Keratinocyte (primary cell): ENCODE measurements around the gene ZDHHC3. TPM values are rescaled to one million over a fixed set of nuclear protein-coding genes. Genes with fewer than 3 reads are reported as not detected.

Experiments used
- DNase-seq: peaks from one replicate; pipeline ENCODE4 v3.0.0-alpha.2; 2011; ENCODE audit warnings: low read depth, missing footprints, low spot score
- FAIRE-seq: peaks from 2 replicates; lab custom pipeline; 2011; peaks lifted over from hg19 to GRCh38; lab: Jason Lieb, UNC
- H2AFZ ChIP-seq: 2 replicates; pipeline ENCODE4 v1.6.0; 2012; ENCODE audit warnings: low read length, control low read depth, inconsistent platforms; ENCODE audit not compliant: control insufficient read depth
- H3K27ac ChIP-seq: 2 replicates; pipeline ENCODE4 v1.5.1; 2011; ENCODE audit warnings: low read length; ENCODE audit not compliant: control insufficient read depth, insufficient read depth
- H3K27me3 ChIP-seq: 3 replicates; pipeline ENCODE4 v1.6.0; 2011; ENCODE audit warnings: low read length; ENCODE audit not compliant: control insufficient read depth, insufficient read depth; ENCODE audit errors: extremely low read depth
- H3K36me3 ChIP-seq, 2 experiments: 2 replicates in 1 of 2; 3 replicates in 1 of 2; pipeline ENCODE4 v1.5.1; 2011; ENCODE audit warnings: low read length in 2 of 2, mild to moderate bottlenecking in 1 of 2; ENCODE audit not compliant: control insufficient read depth in 2 of 2, insufficient read depth in 2 of 2; ENCODE audit errors: extremely low read depth in 1 of 2
- H3K4me1 ChIP-seq: 3 replicates; pipeline ENCODE4 v1.5.1; 2011; ENCODE audit warnings: low read length; ENCODE audit not compliant: control insufficient read depth, insufficient read depth; ENCODE audit errors: extremely low read depth
- H3K4me2 ChIP-seq: 3 replicates; pipeline ENCODE4 v1.6.0; 2011; ENCODE audit warnings: low read depth, low read length; ENCODE audit not compliant: control insufficient read depth, insufficient read depth; ENCODE audit errors: extremely low read depth
- H3K4me3 ChIP-seq, 3 experiments: fragments of 200-600 bp in 1 of 3; sonication (generic) in 1 of 3; 2 replicates in 2 of 3; 3 replicates in 1 of 3; pipeline ENCODE4 v1.5.1; 2011 to 2016; ENCODE audit warnings: low read length in 3 of 3, mild to moderate bottlenecking in 3 of 3, control low read depth in 2 of 3, inconsistent platforms in 1 of 3, low read depth in 1 of 3, mixed read lengths in 1 of 3, mixed run types in 1 of 3, moderate library complexity in 1 of 3; ENCODE audit not compliant: control insufficient read depth in 2 of 3, insufficient read depth in 2 of 3; ENCODE audit errors: extremely low read depth in 1 of 3
- H3K79me2 ChIP-seq: 2 replicates; pipeline ENCODE4 v1.6.0; 2012; ENCODE audit warnings: low read length; ENCODE audit not compliant: control insufficient read depth, insufficient read depth
- H3K9ac ChIP-seq: 3 replicates; pipeline ENCODE4 v1.6.0; 2011; ENCODE audit warnings: low read length; ENCODE audit not compliant: control insufficient read depth, insufficient read depth; ENCODE audit errors: extremely low read depth
- H3K9me1 ChIP-seq: 3 replicates; pipeline ENCODE4 v1.6.0; 2011; ENCODE audit warnings: low read length; ENCODE audit not compliant: control insufficient read depth, insufficient read depth; ENCODE audit errors: extremely low read depth
- H3K9me3 ChIP-seq: 2 replicates; pipeline ENCODE4 v1.5.1; 2012; ENCODE audit warnings: low read depth, low read length; ENCODE audit not compliant: control insufficient read depth
- H4K20me1 ChIP-seq: 3 replicates; pipeline ENCODE4 v1.6.0; 2011; ENCODE audit warnings: low read length; ENCODE audit not compliant: control insufficient read depth, insufficient read depth; ENCODE audit errors: extremely low read depth
- CTCF ChIP-seq, 3 experiments: IDR thresholded peaks in 1 of 3; conservative IDR thresholded peaks in 1 of 3; optimal IDR thresholded peaks in 1 of 3; 2 replicates in 2 of 3; 3 replicates in 1 of 3; pipeline versions ENCODE3 to v1.5.1; 2011; ENCODE audit warnings: low read length in 3 of 3, mild to moderate bottlenecking in 3 of 3, moderate library complexity in 2 of 3, control low read depth in 1 of 3, inconsistent platforms in 1 of 3; ENCODE audit not compliant: insufficient read depth in 2 of 3; ENCODE audit errors: extremely low read depth in 1 of 3
- EZH2 ChIP-seq: IDR thresholded peaks from one replicate; pipeline ENCODE4 v1.6.1; 2012; ENCODE audit warnings: inconsistent platforms, mild to moderate bottlenecking, low read length, moderate library complexity
- dilution Hi-C: fragments of 300-500 bp; cut with MboI; formaldehyde crosslinking; loops from one replicate; pipeline ENCODE4 v1.7.0; 2020; ENCODE audit warnings: low sequenced_read_pairs; ENCODE audit not compliant: extremely low pct_ligation_motif_present
- polyA plus RNA-seq, 5 experiments: library from polyadenylated mRNA; depleted of rRNA in 3 of 5; stranded (reverse) in 3 of 5; stranded (forward) in 1 of 5; unstranded in 1 of 5; fragments of >200 nt; gene quantifications; 1 replicate in 1 of 5; 2 replicates in 3 of 5; 3 replicates in 1 of 5; pipeline versions ENCODE4 v1.2.1 to v1.2.3, GENCODE V29; 2011 to 2012; ENCODE audit warnings: missing spikeins in 2 of 5, low read depth in 1 of 5, low replicate concordance in 1 of 5

ZDHHC3 gene
- polyA plus RNA-seq, 1 donor (not counting 4 experiments of a cell fraction or from before 2014, with no cell fraction given): 151 TPM

DNA sequence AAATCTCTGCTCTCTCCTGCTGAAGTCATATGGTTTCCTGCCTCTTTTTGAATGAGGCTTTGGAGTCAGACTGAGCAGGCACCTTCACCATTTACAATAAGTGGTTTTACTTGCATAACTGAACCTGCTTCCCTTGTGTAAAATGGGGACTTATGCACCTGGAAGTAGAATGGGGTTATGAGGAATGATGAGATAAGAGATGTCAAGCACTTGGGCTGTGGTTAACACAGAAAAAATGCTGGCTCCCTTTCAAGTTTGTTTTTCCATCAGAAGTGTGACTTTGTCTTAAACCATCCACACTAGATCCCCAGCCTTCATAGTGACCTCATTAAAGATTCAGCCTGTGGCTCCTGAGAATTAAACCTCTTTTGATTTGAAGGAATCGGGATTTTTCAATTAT lies 5.2 kb upstream of the ZDHHC3 start:
- Histone ChIP-seq H3K9me3 (no peaks in the 10 kb centered on the region), H3K9me1 (peaks cover 7% of the 10 kb centered on the region), H3K79me2 (peaks cover 83% of the 10 kb centered on the region), H3K27me3 (no peaks in the 10 kb centered on the region), H3K4me2 (peak overlapping the region; percentile 30), H3K36me3 (peaks cover 2 to 12% of the 10 kb centered on the region in 2 experiments), H3K27ac (peak overlapping the region; percentile 90), H3K4me3 (no peak overlapping the region), H3K9ac (no peak overlapping the region), H2AFZ (no peak overlapping the region), H3K4me1 (peaks cover 73% of the 10 kb centered on the region), H4K20me1 (peaks cover 18% of the 10 kb centered on the region)
- TF ChIP-seq EZH2 (no peak), CTCF (optimal IDR thresholded peaks at IDR 0.05 in 1 of 3, IDR thresholded peaks at IDR 0.05 in 1 of 3, conservative IDR thresholded peaks at IDR 0.05 in 1 of 3; ENCODE audit: extremely low read depth in 1 of 3, insufficient read depth in 2 of 3, low read length in 3 of 3) (no peak)
- DNase-seq (peak; percentile 54), FAIRE-seq (peak; percentile 36)
- dilution Hi-C loops: no loop called here

DNA sequence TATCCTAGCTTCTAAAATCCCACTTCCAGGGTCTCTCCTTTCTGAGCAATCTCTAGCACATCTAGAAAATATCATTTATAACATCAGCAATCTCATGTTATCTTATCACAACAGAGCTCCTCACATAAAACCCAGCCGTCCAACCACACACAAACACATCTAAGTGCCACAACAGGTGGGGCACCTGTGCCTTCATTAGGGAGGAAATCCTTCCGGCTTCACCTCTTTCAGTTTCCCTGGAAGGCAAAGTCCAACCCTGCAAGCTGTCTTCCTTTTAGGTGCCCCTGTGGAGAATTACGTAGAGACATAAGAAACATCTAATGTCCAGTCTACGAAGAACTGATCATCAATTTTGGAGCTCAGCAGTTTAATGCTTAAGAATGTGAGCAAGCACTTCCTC lies 1.6 kb downstream of the ZDHHC3 start:
- Histone ChIP-seq H4K20me1 (peaks cover 4% of the 10 kb centered on the region), H3K36me3 (peaks cover 0 to 7% of the 10 kb centered on the region in 2 experiments), H3K79me2 (peaks cover 95% of the 10 kb centered on the region), H3K27me3 (no peaks in the 10 kb centered on the region), H3K4me3 (peak overlapping the region; percentile 70 to 95 (median 86)), H3K4me2 (peak overlapping the region; percentile 94), H3K9ac (peak overlapping the region; percentile 97), H3K9me3 (no peaks in the 10 kb centered on the region), H3K4me1 (peaks cover 50% of the 10 kb centered on the region), H3K9me1 (no peaks in the 10 kb centered on the region), H3K27ac (peak overlapping the region; percentile 87), H2AFZ (no peak overlapping the region)
- peak; percentile 41 for FAIRE-seq
- TF ChIP-seq EZH2 (no peak), CTCF (optimal IDR thresholded peaks at IDR 0.05 in 1 of 3, IDR thresholded peaks at IDR 0.05 in 1 of 3, conservative IDR thresholded peaks at IDR 0.05 in 1 of 3; ENCODE audit: extremely low read depth in 1 of 3, insufficient read depth in 2 of 3, low read length in 3 of 3) (no peak)
- no peak for DNase-seq
- dilution Hi-C loops: no loop called here
